ENCODE results near the gene ADCY1.
"Not testable (repeated sequence)": the region's sequence is repeated elsewhere in the genome, so short reads cannot be mapped to it uniquely, and the experiment has no call there.

Gene ADCY1

DNA sequence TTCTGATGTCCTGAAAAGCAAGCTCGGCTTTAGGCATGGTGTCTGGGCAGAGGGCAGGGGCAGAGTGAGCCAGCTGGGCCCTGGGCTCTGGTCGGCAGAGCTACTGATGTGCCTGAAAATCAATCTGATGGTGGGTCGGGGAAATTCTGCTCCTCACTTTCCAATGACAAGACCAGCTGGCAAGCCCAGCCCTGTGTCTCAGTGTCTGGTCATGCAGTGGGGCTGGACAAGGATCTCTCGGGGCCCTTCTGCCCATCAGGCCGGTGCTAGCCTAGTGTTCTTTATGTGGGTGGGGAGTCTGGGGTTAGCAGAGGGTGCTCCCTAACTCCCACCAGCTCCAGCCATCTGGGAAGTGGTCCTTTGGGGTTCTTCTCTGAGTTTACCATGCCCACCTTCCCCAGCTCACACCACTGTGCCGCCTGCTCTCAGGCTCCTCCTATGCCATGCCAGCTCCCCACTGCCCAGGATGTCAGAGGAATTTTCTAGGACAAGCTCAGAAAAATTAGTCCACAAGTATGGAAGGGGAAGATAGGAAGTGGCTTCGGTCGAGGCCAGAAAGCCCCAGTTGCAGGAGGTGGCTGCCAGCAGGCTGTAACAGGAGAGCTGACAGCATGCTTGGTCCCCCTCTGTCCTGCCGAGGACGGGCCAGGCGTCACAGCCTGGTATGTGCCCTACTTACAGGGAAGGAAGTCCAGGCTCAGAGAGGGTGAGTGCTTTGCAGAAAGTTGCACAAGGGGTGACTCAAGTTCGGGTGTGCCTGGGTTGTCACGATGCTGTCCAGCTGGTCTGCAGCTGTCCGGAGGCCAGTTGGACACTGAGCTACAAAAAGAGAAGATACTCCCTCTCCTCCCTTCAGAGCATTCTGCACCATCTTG, 135.2 kb downstream of the ADCY1 start:
- DNase-seq (ENCODE audit: low read depth in 2 of 2, low spot score in 1 of 2) = no peak

DNA sequence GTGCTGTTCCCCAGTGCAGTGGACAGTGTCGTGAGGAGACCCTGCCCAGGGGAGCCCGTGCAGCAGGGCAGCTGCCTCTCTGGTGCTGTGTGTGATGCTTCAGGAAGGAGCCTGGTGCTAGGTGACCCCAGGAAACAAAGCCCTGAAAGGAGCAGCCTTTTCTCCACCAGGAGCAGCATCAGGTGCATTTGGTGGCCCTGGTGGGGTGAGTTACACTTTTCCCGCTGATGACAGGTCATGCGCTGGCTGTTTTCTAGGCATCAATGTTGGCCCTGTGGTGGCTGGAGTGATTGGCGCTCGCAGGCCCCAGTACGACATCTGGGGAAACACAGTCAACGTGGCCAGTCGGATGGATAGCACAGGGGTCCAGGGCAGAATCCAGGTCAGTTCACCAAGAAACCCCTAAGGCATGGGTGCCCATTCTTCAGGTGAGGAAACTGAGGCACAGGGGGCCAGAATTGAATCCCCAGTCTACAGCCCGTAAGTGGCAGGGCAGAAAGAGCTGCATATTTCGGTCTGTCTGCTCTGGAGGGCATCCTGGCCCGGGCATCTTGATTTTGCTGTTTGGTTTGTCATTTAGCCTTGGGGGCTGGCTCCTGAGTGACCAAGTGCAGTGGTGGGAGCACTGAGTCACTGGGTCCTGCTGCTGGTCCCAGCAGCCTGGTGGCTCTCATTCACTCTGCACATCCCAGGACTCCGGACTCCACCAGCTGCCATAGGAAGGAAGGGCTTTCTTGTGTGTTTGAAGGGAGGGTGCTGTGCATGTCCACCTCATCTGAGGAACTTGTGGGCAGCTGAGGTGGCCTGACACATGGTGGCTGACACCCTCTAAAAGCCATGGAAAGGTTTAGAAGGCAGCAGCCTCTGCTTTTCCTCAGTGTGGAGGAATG, 136.3 kb downstream of the ADCY1 start:
- DNase-seq (ENCODE audit: low read depth in 2 of 2, low spot score in 1 of 2) = no peak

DNA sequence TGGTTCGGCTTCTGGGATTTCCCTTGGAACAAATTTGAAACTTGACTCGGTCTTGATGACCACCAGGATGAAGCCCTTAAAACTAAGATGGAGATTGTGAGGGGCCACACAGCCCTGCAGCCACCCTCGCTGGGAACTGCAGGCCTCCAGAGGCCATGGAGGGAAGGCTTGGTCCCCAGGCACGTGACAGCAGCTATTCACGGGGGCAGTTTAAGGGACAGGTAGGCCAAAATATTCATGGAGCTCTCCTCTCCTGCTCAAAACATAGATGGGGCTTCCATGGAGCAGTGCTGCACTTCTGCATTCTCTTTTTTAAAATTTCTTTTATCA, 137.0 kb downstream of the ADCY1 start:
- DNase-seq (ENCODE audit: low read depth in 2 of 2, low spot score in 1 of 2) = no peak

DNA sequence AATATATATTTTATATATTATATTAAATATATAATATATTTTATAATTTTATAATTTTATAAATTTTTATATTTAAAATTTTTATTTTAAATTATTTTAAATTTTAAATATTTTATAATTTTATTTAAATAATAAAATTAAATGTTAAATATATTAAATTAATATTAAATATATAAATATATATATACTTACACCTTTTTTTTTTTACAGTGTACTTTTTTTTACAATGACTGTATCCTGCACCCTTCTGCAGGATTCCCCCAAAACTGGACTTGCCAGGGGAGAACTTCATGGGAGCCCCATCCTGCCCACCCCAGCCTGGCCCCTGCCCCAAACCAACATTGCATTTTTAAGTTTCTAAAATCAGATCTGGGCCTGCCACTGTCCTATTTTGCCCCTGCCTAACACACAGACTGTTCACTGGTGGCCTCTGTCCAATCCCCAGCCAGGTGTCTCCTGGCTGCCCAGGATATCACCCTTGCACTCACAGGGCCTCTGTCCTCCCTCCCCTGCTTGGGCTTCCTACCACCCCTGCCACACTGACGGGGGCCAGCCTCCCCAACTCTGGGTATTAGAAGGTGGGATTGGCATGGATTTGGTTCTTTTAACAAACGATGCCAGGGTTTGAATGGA, 138.0 kb downstream of the ADCY1 start:
- no peak for DNase-seq (ENCODE audit: low read depth in 2 of 2, low spot score in 1 of 2)

DNA sequence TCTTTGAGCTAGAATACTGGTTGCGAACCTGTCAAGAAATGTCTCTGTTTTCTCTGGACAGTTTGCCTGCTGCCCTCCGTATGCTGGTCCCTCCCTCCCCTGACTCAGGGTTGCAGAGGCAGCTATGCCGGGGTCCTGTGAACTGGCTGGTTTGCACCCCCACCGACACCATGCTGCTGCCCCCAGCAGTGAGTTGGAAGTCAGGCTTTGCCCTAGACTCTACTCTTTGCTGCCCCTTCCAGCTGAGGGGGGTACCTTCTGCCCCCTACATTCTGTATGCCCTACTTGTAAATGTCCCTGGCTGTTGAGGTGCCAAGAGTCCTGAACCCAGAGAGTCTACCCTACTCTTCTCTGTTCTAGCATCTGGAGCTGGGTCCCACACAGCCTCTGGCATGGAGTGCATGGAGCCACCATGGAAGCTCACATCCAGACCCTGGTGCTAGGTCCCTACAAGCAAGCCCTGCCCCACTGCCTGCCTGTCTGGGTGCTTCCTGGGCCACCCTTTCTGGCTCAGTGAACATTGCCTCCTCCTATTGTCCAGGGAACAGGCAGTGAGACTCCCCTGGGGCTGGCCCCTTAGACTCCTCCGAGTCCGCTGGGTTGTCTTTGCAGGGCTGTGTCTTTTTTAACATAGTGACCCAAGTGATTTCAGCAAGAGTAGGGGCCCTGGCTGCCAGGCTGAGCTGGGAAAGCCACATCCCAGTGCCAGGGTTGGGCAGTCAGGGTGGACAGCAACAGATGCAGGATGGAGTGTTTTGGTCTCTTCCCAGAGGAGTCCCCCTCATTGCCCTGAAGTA, 138.9 kb downstream of the ADCY1 start:
- DNase-seq (ENCODE audit: low read depth in 2 of 2, low spot score in 1 of 2) = no peak

DNA sequence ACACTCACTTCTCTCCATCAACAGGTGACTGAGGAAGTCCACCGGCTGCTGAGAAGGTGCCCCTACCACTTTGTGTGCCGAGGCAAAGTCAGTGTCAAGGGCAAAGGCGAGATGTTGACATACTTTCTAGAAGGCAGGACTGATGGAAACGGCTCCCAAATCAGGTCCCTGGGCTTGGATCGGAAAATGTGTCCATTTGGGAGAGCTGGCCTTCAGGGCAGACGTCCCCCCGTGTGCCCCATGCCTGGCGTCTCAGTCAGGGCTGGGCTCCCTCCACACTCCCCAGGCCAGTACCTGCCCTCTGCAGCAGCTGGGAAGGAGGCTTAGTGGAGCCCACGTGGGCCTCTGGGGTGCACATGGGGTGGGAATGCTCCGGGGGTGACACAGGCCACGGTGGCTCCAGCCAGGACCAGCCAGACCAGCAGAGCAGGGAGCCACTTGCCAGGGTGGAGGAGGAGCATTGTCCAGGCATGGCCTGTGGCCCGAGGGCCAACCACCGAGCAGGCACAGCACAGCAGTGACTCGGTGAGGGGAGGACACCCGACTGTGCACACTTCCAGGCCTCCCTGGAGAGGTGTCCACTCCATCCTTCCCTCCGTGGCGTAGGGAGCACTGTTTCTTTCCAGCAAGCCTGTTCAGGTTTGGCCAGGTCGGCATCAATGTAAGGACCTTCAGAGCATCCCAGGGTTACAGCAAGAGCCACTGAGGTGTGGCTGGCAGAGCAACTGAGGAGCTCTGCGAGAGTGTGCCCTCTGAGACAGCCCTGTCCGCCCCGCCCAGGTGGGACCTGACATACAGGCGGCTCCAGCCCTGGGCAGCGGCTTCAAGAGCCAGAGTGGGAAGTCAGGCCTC, 139.7 kb downstream of the ADCY1 start:
- no peak for DNase-seq (ENCODE audit: low read depth in 2 of 2, low spot score in 1 of 2)

DNA sequence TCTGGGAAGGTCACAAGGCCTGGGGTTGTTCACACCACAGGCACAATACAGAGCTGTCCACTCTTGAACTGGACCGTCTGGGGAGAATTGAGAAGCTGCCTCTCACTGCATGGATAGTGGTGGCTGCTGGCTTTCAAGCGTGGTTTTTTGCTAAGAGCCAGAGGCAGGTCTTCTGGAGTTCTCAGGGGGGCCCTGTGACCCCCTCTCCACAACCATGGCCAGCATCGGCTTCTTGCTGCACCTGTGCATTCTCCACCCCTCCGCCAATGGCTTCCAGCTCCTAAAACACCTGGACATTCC, 140.3 kb downstream of the ADCY1 start:
- no peak for DNase-seq (ENCODE audit: low read depth in 2 of 2, low spot score in 1 of 2)

DNA sequence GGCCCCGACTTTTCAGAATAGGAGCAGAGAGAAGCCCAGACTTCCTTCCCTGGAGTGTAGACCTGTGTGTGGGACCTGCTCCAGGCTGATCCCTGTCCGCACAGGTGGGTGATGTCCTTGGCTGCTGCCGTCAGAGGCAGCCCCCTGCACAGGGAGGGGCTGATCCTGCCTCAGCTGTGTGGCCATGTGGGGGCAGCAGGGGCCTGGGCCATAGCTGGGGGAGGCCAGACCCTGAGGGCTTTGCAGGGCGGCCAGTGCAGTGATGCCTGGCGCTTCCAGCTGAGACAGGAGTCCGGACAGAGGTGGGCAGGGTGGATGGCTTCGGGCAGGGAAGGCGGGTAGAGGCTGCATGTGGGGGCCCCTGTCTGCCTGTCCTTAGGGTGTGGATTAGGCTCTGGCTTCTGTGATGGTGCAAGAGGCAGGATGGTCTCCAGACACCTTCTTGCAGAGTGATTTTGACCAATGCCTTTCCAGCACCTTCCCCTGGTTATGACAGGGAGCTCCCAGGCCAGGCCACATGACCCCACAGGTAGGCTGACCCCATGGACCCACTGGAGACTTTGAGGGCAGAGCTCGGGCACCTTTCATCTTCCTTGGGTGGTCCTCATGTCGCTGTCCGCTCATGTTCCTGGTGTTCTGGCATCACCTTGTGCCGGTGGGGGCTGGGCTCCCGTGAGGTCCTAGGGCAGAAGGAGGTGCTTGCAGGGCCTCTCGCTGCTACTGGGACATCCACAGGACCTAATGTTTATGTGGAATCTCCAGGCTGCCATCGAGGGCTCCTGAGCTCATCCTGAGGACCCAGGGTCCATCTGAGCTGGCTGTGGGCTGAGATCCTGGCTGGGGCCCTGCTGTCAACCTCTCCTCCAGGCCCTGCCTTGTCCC, 141.5 kb downstream of the ADCY1 start:
- DNase-seq (ENCODE audit: low read depth in 2 of 2, low spot score in 1 of 2) = no peak

DNA sequence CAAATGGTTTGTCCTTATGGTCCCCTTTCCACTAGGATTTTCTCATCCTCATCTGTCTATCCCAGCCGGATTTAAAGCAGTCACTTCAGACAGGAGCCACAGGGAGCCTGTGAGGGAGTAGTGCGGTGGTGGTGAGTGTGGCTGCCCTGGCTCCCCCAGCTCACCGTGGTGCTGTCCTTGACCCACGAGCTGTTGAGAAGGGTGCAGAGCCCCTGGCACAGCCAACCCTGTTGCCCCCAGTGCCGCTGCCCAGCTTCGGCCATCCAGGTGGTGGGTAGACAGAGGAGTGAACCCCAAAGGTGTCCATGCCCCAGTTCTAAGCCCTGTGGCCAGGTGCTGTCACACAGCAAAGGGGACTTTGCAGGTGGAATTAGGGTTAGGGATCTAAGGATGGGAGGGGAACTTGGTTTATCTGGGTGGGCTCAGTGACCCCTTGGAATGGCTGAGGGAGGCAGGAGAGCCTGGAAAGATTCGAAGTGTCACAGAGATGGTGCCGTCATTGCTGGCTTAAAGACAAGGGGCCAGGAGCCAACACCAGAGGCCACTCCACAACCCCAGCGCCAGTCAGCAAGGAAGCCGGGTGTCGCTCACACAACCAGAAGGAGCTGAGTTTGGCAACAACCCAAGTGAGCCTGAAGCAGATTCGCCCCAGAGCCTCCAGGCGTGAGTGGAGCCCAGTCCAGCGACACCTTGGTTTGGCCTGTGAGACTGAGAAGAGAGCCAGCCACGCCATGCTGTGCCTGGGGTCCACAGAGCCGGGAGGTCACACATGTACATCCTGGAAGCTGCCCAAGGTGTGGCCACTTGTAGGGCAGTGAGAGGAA, 142.4 kb downstream of the ADCY1 start:
- DNase-seq (ENCODE audit: low read depth in 2 of 2, low spot score in 1 of 2) = no peak

DNA sequence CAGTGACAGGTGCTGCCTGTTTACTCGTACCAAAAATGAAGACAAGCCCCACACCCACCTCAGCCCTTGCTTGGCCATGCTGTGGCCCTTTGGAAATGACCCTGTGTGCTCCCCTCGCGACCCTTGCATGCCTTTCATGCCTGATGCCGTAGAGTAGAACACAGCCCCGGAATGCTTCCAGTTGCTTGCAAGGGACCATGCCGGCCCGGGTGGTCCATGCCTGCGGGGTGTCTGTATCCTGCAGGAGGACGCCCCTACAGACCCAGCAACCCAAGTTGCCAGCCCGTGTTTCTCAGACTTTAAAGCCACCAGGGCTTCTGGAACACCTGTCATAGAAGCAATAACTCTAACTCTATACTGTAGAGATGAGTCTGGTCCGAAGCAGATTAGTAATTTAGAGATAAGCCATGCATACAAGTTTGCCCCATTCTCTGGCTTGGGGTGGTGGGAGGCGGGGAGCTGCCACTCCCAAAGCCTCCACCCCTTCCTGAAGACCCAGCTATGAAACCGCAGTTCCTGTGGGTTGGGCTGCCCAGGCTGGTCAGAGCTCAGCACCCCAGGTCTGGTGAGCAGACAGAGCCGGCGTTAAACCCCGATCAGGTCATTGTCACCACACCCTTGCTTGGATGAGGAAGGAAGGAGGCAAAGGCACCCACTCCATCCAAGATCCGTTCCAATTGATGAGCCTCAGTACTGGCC, 143.5 kb downstream of the ADCY1 start:
- no peak for DNase-seq (ENCODE audit: low read depth in 2 of 2, low spot score in 1 of 2)

DNA sequence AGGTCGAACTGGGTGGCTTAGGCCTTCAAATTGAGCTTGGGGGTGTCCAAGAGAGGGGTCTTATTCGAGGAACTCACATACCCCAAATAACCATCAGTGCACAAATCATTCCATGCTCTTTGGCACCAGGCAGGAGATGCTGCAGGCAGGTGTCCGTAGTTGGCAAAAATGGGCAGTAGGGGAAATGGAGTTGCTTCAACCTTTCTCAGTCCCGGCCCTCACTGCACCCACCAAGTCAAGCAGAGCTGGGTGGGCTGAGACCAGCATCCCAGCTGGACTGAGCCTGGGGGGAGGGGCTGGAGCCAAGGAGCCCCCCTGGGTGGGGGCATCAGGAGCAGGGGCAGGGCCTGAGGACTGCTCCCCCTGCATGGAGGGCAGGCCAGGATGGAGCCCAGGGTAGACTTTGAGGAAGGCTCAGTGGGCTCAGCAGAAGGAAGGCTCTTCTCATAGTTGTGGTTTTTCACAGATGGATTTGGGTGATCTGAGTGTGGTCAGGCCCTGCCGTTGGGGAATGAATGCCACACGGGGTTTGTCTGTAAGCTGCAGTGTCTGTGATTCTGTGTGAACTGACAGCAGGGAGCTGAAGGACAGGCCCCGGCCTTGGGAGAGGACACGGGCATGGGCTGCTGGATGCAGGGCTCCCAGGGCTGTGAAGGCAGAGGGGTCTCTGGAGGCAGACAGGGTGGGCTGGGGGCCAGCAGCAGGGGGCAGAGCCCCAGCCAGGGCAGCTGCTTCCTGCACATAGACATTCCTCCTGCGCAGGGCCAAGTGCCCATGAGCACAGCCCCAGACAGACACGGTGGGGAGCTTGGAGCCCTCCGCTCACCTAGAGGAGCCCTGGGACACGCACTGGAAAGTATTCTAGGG, 144.5 kb downstream of the ADCY1 start:
- DNase-seq (ENCODE audit: low read depth in 2 of 2, low spot score in 1 of 2) = no peak

DNA sequence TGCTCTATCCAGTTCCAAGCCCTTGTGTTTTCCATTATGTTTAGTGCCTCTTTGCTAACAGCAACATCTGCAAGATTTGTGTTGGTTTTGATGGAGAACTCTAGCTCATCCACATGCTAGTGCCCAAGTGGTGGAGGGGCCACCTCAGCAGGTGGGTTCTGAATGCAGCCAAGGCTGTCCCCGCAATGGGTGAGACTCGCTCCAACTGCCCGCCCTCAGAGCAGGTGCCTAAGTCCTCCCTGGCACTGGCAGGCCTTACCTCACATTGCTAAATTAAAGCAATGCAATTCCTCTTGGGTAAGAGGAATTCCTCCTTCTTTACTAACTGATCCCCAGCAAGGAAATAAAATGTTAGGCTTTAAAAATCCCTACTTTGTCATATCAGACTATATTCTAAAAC, 146.8 kb downstream of the ADCY1 start:
- DNase-seq (ENCODE audit: low read depth in 2 of 2, low spot score in 1 of 2) = no peak

DNA sequence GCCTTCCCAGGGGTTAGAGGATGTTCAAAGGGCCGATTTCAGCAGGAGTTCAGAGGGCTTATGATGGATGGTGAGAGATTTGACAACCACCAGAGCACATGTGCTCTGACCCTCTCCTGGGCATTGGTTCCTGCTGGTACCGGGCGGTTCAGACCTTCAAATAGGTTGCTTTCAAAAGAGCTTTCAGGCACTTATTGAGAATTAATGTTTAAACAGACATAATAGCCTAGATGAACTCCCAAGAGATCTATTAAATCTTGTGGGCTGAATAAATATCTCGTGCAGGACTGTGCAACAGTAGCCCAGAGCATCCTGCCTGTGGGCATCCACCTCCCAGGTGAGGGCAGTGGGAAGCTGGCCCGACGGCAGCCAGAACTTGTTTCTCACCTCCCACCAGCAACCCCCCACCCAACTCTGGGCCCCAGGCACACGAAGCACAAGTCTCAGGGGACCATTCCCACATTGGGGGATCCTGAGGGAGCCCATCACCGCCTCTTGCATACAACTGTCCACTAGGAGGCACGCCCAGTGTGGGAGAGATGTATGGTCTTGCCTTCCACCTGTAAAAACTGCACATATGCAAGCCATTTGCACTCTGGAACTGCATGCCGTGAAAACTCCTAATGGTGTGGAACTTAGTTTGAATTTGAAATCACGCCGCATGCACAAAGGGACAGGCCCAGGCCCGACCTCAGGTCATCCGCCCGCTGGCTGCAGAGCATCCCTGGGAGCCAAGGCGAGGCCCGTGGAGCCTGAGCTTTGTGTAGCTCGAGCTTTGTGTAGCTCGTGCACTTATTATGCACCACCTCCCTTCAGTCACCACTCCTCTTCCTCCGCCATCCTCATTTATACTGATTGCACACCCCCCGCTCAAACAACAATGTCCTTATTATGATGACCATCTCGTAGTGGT, 147.8 kb downstream of the ADCY1 start:
- no peak for DNase-seq (ENCODE audit: low read depth in 2 of 2, low spot score in 1 of 2)

DNA sequence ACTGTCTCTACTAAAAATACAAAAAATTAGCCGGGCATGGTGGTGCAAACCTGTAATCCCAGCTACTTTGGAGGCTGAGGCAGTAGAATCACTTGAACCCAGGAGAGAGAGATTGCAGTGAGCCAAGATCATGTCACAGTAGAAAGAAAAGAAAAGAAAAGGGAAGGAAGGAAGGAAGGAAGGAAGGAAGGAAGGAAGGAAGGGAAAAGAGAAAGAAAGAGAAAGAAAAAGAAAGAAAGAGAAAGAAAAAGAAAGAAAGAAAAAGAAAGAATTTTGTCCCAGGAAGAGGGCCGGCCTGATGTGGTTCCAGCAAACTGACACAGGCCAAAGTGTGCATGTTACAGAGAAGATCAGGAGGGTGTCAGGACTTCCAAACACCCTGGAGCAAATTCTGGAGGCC, 151.1 kb downstream of the ADCY1 start:
- DNase-seq (ENCODE audit: low read depth in 2 of 2, low spot score in 1 of 2) = not testable (repeated sequence)

DNA sequence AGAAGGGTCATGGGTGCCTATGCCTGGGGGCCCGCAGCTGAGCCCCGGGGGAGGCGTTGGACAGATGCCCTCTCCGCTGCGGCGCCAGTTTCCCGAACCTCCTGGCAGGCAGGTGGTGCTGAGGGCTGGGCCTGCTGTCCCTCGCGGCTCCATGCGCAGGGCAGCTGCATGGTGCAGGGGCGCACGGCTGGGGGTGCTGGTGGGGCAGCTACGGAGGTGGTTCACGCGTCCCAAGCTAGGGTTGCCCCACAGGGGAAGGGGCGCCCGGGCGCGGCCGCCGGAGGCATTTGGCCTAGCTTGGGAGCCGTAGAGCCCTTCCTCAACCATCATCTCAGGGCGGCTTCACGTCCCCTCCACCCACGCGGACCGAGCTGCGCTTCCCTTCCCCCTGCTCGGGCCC, 152.7 kb downstream of the ADCY1 start:
- no peak for DNase-seq (ENCODE audit: low read depth in 2 of 2, low spot score in 1 of 2)

Data from stimulated activated CD8-positive, alpha-beta memory T cell treated with anti-CD3 and anti-CD28 coated beads, Interleukin-4, amount 100 ng/mL, for 4 hours (primary cell).